DMS153 treated with DMSO at 0.1 percent for 48 hours (cell line): Measurements from ENCODE around the gene AMY1A.
"Not testable (repeated sequence)": the region's sequence is repeated elsewhere in the genome, so short reads cannot be mapped to it uniquely, and the experiment has no call there.

ENCODE experiments used
- DNase-seq: peaks from one replicate; lab custom pipeline; 2025; ENCODE audit not compliant: unreplicated experiment; lab: John Stamatoyannopoulos, UW

The AMY1A gene

GRCh38 chr1:103655460-103655859, at the start of gene AMY1A:
TSS of gene AMY1A (plus strand) at chr1:103655760. CDS start at chr1:103656331, 571 bp downstream.
- not testable (repeated sequence) for DNase-seq

GRCh38 chr1:103616362-103616761, 39.2 kb upstream of the AMY1A start:
- no peak for DNase-seq

- not testable (repeated sequence) for DNase-seq
Measured at GRCh38 chr1:103616994-103617477, 38.5 kb upstream of the AMY1A start, which contains the start of gene AMY2A. TSS of gene AMY2A (plus strand) at chr1:103617427. CDS start at chr1:103617441, 14 bp downstream.

DNA sequence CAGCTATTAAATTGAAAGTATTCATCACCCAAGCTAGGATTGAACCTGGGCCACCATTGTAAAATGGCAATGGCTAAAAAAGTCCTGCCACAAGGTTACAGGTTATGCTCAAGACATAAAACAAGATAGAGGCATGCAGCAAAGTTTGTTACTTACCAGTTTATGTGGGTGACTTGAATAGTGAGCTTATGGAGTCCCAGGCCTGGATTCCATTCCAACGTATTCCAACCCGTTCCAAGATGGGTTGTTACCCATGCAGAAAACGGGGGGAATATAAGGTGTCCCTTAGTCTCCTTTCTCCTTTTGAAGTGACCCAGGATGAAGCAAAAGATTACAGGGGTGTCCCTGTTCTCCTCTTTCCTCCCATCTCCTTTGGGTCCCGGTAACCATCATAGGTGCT, 28.1 kb upstream of the AMY1A start:
- DNase-seq: not testable (repeated sequence)

- DNase-seq: not testable (repeated sequence)
Measured at GRCh38 chr1:103641194-103641593, 14.4 kb upstream of the AMY1A start.

DNA sequence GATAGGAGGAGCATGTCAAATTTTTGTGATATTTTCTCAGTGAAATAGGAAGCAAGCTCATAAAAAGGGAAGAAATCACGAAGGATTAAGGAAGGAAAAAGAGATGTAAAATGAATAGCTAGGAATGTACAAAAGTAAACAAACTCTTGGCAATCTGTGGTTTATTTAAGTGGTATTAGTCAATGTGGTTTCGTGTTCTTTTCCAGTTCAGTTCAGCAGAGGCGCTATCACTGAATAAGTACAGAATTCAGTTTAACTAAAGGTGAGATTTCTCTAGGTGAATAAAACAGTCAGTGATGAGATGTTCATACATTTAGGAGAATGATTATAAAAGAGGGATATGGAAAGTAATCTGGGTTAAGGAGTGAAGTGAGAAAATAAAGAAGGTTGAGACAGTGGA, 11.7 kb upstream of the AMY1A start:
- DNase-seq: not testable (repeated sequence)

- DNase-seq: not testable (repeated sequence)
Measured at GRCh38 chr1:103650305-103650704, 5.3 kb upstream of the AMY1A start.

DNA sequence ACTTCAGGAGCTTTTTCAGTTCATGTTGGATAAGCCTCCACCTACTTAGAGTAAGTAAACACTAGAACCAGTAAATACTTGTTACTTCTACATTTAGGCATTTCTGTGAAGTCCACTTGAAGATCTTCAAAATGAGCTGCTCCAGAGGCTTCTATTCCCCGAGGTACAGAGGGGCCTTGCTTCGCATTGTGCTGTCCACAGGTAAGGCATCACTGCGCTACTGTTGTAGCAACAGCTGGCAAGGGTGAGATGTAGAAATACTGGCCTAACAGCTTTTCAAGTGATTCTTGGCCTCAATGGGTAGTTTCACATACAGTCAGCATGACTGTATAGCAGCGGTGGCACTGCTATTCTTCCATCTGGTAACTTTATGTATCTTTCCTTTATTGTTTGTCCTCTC, 4.7 kb upstream of the AMY1A start:
- DNase-seq: not testable (repeated sequence)

DNA sequence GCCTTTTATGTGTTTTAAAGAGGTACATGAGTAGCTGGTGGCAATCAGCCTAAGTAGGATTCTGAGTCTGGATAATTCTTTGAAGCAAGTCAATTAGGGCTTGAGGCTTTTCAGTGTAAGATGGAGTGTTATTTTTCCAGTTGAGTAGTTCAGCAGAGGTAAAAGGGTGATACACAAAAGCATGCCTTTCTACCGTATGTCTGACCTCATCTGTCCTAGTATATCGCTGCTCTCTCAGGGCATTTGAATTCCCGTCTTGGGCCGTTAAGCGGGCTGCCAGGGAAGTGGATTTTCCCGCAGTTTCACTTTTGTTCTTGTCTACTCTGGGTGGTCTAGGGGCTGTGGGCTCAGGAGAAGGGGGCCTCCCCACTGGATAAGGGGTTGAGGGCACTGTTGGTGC, 1.4 kb upstream of the AMY1A start:
- DNase-seq: not testable (repeated sequence)

DNA sequence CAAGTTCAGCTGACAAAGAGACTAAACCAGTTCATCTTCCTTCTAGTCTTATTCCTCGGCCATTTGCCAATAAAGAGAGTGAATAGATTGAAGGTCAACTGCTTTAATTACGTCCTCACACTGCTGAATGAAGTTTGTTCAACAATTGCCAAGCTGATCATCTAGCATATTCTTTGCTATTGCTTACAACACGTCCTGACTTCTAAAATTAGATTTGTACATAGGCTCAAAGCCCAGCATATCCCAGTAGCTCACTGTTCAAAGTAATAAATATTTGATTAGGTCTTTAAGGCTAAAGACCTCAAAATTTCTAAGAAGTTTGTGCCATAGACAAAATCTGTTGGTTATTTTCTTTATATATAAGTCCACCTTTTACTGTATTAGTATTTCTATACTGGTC, 20.8 kb downstream of the AMY1A start:
- not testable (repeated sequence) for DNase-seq

GRCh38 chr1:103696110-103696509, 40.5 kb downstream of the AMY1A start, which contains the start of gene AMY1B:
TSS of gene AMY1B (minus strand) at chr1:103696210. CDS start at chr1:103695639, 571 bp downstream.
- not testable (repeated sequence) for DNase-seq

DNA sequence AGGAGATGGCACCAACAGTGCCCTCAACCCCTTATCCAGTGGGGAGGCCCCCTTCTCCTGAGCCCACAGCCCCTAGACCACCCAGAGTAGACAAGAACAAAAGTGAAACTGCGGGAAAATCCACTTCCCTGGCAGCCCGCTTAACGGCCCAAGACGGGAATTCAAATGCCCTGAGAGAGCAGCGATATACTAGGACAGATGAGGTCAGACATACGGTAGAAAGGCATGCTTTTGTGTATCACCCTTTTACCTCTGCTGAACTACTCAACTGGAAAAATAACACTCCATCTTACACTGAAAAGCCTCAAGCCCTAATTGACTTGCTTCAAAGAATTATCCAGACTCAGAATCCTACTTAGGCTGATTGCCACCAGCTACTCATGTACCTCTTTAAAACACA, 41.9 kb downstream of the AMY1A start:
- not testable (repeated sequence) for DNase-seq

- DNase-seq: not testable (repeated sequence)
Measured at GRCh38 chr1:103700669-103701068, 45.1 kb downstream of the AMY1A start.

DNA sequence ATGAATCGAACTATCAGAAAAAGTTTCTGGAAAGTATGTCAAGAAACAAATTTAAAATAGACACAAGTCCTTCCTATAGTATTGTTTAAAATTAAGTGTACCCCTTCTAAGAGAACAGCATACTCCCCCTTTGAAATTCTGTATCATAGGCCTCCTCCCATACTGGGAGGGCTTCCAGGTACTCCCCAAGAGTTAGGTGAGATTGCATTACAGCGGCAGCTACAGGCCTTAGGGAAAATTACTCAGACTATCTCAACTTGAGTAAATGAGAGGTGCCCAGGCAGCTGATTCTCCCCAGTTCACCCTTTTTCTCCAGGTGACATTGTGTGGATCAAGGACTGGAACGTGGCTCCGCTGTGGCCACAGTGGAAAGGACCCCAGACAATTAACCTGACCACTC, 45.7 kb downstream of the AMY1A start:
- DNase-seq: not testable (repeated sequence)

GRCh38 chr1:103707670-103708069, 52.1 kb downstream of the AMY1A start:
- DNase-seq: not testable (repeated sequence)

- DNase-seq: not testable (repeated sequence)
Measured at GRCh38 chr1:103710381-103710780, 54.8 kb downstream of the AMY1A start.
